ENCODE data around the gene MORN1.
"Not testable (repeated sequence)": the region's sequence is repeated elsewhere in the genome, so short reads cannot be mapped to it uniquely, and the experiment has no call there.

Gene MORN1

DNA sequence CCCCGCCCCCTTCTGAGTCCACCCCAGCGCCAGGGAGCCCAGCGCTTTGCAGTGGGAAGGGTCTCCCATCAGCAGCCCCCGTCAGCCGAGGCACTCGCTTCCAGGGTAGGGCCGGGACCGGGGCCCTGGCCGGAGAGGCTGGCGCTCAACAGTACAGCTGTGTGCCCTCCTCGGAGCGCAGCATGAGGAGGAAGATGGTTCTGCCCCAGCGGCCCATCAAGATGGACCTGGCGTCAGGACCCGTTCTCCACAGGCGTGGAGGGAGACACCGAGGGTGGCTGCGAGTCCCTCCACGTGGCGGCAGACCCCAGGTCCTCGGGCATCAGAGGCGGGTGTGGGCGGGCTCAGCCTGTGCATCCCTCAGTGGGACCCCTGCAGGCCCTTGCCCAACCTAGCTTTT lies 54.3 kb downstream of the MORN1 start:
- no peak overlapping the region for H3K4me3 Mint-ChIP-seq
- DNase-seq (ENCODE audit: low spot score): no peak
- no peaks in the 10 kb centered on the region for H3K9me3 Mint-ChIP-seq
- H3K4me1 Mint-ChIP-seq (ENCODE audit: low read depth): no peaks in the 10 kb centered on the region
- no peaks in the 10 kb centered on the region for H3K27me3 Mint-ChIP-seq (ENCODE audit: low read depth)
- H3K27ac Mint-ChIP-seq: no peak overlapping the region
- H3K36me3 Mint-ChIP-seq (ENCODE audit: low read depth): no peaks in the 10 kb centered on the region

DNA sequence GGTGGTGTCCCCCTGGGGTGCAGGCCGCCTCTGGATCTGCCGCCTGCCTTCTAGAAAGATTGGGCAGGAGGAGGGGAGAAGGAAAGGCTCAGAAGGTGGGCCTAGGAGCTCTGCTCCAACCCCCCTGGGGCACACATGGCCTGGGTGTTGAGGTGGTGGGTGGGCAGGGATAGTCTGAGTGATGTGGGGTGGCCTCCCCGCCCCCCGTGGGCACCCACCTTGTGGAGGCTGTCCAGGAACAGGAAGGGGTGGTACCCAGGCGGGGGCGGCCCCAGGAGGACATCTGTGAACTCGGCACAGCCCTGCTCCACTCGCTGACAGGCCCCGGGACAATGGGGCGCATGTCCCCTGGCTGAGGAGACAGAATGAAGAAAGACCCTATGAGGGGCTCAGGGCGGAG lies 54.9 kb downstream of the MORN1 start:
- no peak overlapping the region for H3K27ac Mint-ChIP-seq
- DNase-seq (ENCODE audit: low spot score): no peak
- no peaks in the 10 kb centered on the region for H3K27me3 Mint-ChIP-seq (ENCODE audit: low read depth)
- no peaks in the 10 kb centered on the region for H3K36me3 Mint-ChIP-seq (ENCODE audit: low read depth)
- no peak overlapping the region for H3K4me3 Mint-ChIP-seq
- H3K4me1 Mint-ChIP-seq (ENCODE audit: low read depth): no peaks in the 10 kb centered on the region
- no peaks in the 10 kb centered on the region for H3K9me3 Mint-ChIP-seq

GRCh38 chr1:2335721-2336455 lies 55.5 kb downstream of the MORN1 start:
- no peaks in the 10 kb centered on the region for H3K27me3 Mint-ChIP-seq (ENCODE audit: low read depth)
- H3K9me3 Mint-ChIP-seq: no peaks in the 10 kb centered on the region
- H3K4me1 Mint-ChIP-seq (ENCODE audit: low read depth): no peaks in the 10 kb centered on the region
- H3K36me3 Mint-ChIP-seq (ENCODE audit: low read depth): no peaks in the 10 kb centered on the region
- no peak overlapping the region for H3K4me3 Mint-ChIP-seq
- no peak overlapping the region for H3K27ac Mint-ChIP-seq
- no peak for DNase-seq (ENCODE audit: low spot score)

- no peaks in the 10 kb centered on the region for H3K9me3 Mint-ChIP-seq
These were observed 56.3 kb downstream of the MORN1 start for GRCh38 chr1:2334883-2335534.

GRCh38 chr1:2334366-2334765 lies 57.0 kb downstream of the MORN1 start:
- no peaks in the 10 kb centered on the region for H3K4me1 Mint-ChIP-seq (ENCODE audit: low read depth)
- no peak overlapping the region for H3K27ac Mint-ChIP-seq
- no peaks in the 10 kb centered on the region for H3K27me3 Mint-ChIP-seq (ENCODE audit: low read depth)
- no peaks in the 10 kb centered on the region for H3K36me3 Mint-ChIP-seq (ENCODE audit: low read depth)
- H3K9me3 Mint-ChIP-seq: no peaks in the 10 kb centered on the region
- no peak overlapping the region for H3K4me3 Mint-ChIP-seq
- DNase-seq (ENCODE audit: low spot score): no peak

More at GRCh38 chr1:2334883-2335534, 56.3 kb downstream of the MORN1 start:
- Mint-ChIP-seq H3K4me3 (no peak overlapping the region), H3K27me3 (ENCODE audit: low read depth) (no peaks in the 10 kb centered on the region), H3K4me1 (ENCODE audit: low read depth) (no peaks in the 10 kb centered on the region), H3K27ac (no peak overlapping the region), H3K36me3 (ENCODE audit: low read depth) (no peaks in the 10 kb centered on the region)
- DNase-seq (ENCODE audit: low spot score): no peak

DNA sequence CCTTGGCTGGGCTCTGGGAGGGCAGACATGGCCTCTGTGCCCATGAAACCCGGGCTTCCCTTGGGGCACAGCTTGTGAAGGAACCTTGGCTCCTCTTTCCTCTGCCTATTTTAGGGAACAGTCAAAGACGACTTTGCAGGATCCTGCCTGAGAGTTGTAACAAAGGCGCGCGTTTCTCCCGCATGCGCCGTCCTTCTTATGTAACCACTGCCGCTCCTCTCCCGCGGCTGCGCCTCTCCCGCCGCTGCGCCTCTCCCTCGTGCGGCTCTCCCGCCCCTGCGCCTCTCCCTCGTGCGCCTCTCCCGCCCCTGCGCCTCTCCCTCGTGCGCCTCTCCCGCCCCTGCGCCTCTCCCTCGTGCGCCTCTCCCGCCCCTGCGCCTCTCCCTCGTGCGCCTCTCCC lies 59.8 kb downstream of the MORN1 start:
- H3K4me1 Mint-ChIP-seq (ENCODE audit: low read depth); H3K4me3 Mint-ChIP-seq; H3K36me3 Mint-ChIP-seq (ENCODE audit: low read depth); H3K27me3 Mint-ChIP-seq (ENCODE audit: low read depth); DNase-seq (ENCODE audit: low spot score); H3K9me3 Mint-ChIP-seq; H3K27ac Mint-ChIP-seq: not testable (repeated sequence)

GRCh38 chr1:2331200-2331544 lies 60.2 kb downstream of the MORN1 start:
- no peak overlapping the region for H3K27ac Mint-ChIP-seq
- no peak for DNase-seq (ENCODE audit: low spot score)
- H3K4me3 Mint-ChIP-seq: no peak overlapping the region
- no peaks in the 10 kb centered on the region for H3K9me3 Mint-ChIP-seq
- no peaks in the 10 kb centered on the region for H3K36me3 Mint-ChIP-seq (ENCODE audit: low read depth)
- H3K27me3 Mint-ChIP-seq (ENCODE audit: low read depth): no peaks in the 10 kb centered on the region
- no peaks in the 10 kb centered on the region for H3K4me1 Mint-ChIP-seq (ENCODE audit: low read depth)

DNA sequence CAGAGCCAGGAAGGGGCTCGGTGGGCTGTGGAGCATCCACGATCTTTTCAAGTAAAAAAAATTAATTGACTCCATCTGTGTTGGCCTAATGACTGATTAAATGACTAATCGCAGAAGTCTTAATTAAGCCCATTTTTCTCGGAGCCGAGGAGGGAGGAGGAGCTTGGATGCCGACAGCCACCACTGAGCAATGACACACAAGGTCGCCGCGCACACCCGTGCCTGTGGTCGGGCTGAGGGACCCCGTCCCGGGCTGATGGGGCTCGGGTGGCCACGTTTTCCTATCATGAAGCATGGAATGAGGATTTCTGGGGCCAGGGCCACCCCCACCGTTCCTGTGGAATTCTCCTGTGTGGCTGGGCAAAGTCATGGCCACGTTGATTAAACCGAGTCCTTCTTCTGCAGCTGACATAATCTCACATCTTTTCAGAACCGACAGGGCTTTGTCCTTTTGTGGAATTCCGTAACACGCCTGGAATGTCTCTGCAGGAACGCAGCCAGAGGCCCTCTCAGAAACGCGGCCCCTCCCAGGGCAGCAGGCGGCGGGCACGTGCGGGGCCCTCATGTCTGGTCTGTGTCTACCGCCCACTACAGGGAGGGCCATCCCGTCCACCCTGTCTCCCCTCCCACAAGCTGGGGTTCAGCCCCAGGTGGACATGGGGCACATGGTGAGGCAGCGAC lies 60.7 kb downstream of the MORN1 start:
- no peaks in the 10 kb centered on the region for H3K36me3 Mint-ChIP-seq (ENCODE audit: low read depth)
- no peak overlapping the region for H3K27ac Mint-ChIP-seq
- no peaks in the 10 kb centered on the region for H3K9me3 Mint-ChIP-seq
- no peak for DNase-seq (ENCODE audit: low spot score)
- H3K27me3 Mint-ChIP-seq (ENCODE audit: low read depth): no peaks in the 10 kb centered on the region
- no peak overlapping the region for H3K4me3 Mint-ChIP-seq
- no peaks in the 10 kb centered on the region for H3K4me1 Mint-ChIP-seq (ENCODE audit: low read depth)

- no peak for DNase-seq (ENCODE audit: low spot score)
- Mint-ChIP-seq H3K9me3 (no peaks in the 10 kb centered on the region), H3K36me3 (ENCODE audit: low read depth) (peaks cover under 1% of the 10 kb centered on the region), H3K27me3 (ENCODE audit: low read depth) (peaks cover 2% of the 10 kb centered on the region), H3K4me3 (no peak overlapping the region), H3K4me1 (ENCODE audit: low read depth) (no peaks in the 10 kb centered on the region), H3K27ac (no peak overlapping the region)
These were observed 61.3 kb downstream of the MORN1 start for GRCh38 chr1:2330035-2330434.

- H3K27me3 Mint-ChIP-seq (ENCODE audit: low read depth): peaks cover 3% of the 10 kb centered on the region
- peaks cover 1% of the 10 kb centered on the region for H3K36me3 Mint-ChIP-seq (ENCODE audit: low read depth)
- H3K4me1 Mint-ChIP-seq (ENCODE audit: low read depth): no peaks in the 10 kb centered on the region
- no peak for DNase-seq (ENCODE audit: low spot score)
- H3K4me3 Mint-ChIP-seq: no peak overlapping the region
- H3K9me3 Mint-ChIP-seq: no peaks in the 10 kb centered on the region
- no peak overlapping the region for H3K27ac Mint-ChIP-seq
These were observed 62.5 kb downstream of the MORN1 start for GRCh38 chr1:2328676-2329455.

- peaks cover 3% of the 10 kb centered on the region for H3K27me3 Mint-ChIP-seq (ENCODE audit: low read depth)
These were observed 63.5 kb downstream of the MORN1 start for GRCh38 chr1:2327841-2328240.

GRCh38 chr1:2327162-2327561 lies 64.2 kb downstream of the MORN1 start:
- H3K27ac Mint-ChIP-seq; H3K4me3 Mint-ChIP-seq; DNase-seq (ENCODE audit: low spot score); H3K36me3 Mint-ChIP-seq (ENCODE audit: low read depth); H3K4me1 Mint-ChIP-seq (ENCODE audit: low read depth); H3K27me3 Mint-ChIP-seq (ENCODE audit: low read depth); H3K9me3 Mint-ChIP-seq: not testable (repeated sequence)

More at GRCh38 chr1:2327841-2328240, 63.5 kb downstream of the MORN1 start:
- H3K36me3 Mint-ChIP-seq (ENCODE audit: low read depth): peaks cover 1% of the 10 kb centered on the region
- no peak overlapping the region for H3K4me3 Mint-ChIP-seq
- H3K4me1 Mint-ChIP-seq (ENCODE audit: low read depth): no peaks in the 10 kb centered on the region
- no peaks in the 10 kb centered on the region for H3K9me3 Mint-ChIP-seq
- no peak for DNase-seq (ENCODE audit: low spot score)
- H3K27ac Mint-ChIP-seq: no peak overlapping the region

DNA sequence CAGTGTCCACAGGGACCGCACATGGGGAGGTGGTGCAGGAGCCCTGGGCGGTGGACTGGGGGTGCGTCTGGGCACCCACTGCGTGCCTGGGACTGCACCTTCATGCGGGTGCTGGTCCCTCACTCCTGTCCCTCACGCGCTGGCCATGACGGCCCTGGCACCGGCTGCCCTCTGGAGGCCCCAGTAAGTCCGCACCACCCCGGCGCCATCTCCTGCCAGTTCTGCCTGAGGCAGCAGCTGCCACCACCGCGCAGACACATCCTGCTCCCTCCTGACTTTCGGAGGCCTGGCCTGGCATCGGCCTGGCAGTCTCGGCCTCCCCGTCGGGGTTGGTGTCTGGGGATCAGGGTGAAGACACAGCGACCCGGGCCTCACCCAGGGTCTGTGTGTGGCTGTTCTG lies 64.8 kb downstream of the MORN1 start:
- H3K36me3 Mint-ChIP-seq (ENCODE audit: low read depth): peaks cover 1% of the 10 kb centered on the region
- no peaks in the 10 kb centered on the region for H3K4me1 Mint-ChIP-seq (ENCODE audit: low read depth)
- peaks cover 3% of the 10 kb centered on the region for H3K27me3 Mint-ChIP-seq (ENCODE audit: low read depth)
- no peak overlapping the region for H3K4me3 Mint-ChIP-seq
- no peak for DNase-seq (ENCODE audit: low spot score)
- H3K27ac Mint-ChIP-seq: no peak overlapping the region
- H3K9me3 Mint-ChIP-seq: no peaks in the 10 kb centered on the region

Measured in T-helper 2 cell treated with Interferon-gamma antibody and Interleukin-4, amounts not matched to agents 5 μg/mL and 100 μg/mL, for 36 hours (primary cell).